ENCODE measurements around the gene ATP13A2.

ATP13A2 gene

GRCh38 chr1:17004466-17005364 lies 7.0 kb downstream of the ATP13A2 start:
- no peak for DNase-seq (ENCODE audit: low read depth in 2 of 2)

- no peak for DNase-seq (ENCODE audit: low read depth in 2 of 2)
These were observed 9.2 kb downstream of the ATP13A2 start for GRCh38 chr1:17002524-17002902.

GRCh38 chr1:17001760-17002523 lies 9.8 kb downstream of the ATP13A2 start:
- DNase-seq (ENCODE audit: low read depth in 2 of 2), result no peak

- DNase-seq (ENCODE audit: low read depth in 2 of 2), result no peak
These were observed 11.9 kb downstream of the ATP13A2 start for GRCh38 chr1:16999863-17000262.

- DNase-seq (ENCODE audit: low read depth in 2 of 2), result no peak
These were observed 13.1 kb downstream of the ATP13A2 start for GRCh38 chr1:16998589-16998988.

- DNase-seq (ENCODE audit: low read depth in 2 of 2), result no peak
These were observed 14.9 kb downstream of the ATP13A2 start for GRCh38 chr1:16996845-16997244.

- DNase-seq (ENCODE audit: low read depth in 2 of 2), result no peak
These were observed 18.1 kb downstream of the ATP13A2 start for GRCh38 chr1:16993521-16994038.

GRCh38 chr1:16992675-16993074 lies 19.1 kb downstream of the ATP13A2 start:
- DNase-seq (ENCODE audit: low read depth in 2 of 2), result no peak

- DNase-seq (ENCODE audit: low read depth in 2 of 2), result no peak
These were observed 19.6 kb downstream of the ATP13A2 start for GRCh38 chr1:16992102-16992501.

- DNase-seq (ENCODE audit: low read depth in 2 of 2), result no peak
These were observed 20.2 kb downstream of the ATP13A2 start for GRCh38 chr1:16991571-16991970.

- DNase-seq (ENCODE audit: low read depth in 2 of 2), result no peak
These were observed 21.9 kb downstream of the ATP13A2 start for GRCh38 chr1:16989676-16990391.

- no peak for DNase-seq (ENCODE audit: low read depth in 2 of 2)
These were observed 23.5 kb downstream of the ATP13A2 start for GRCh38 chr1:16988210-16988609.

GRCh38 chr1:16986962-16987361 lies 24.8 kb downstream of the ATP13A2 start:
- DNase-seq (ENCODE audit: low read depth in 2 of 2), result no peak

- DNase-seq (ENCODE audit: low read depth in 2 of 2), result no peak
These were observed 25.2 kb downstream of the ATP13A2 start for GRCh38 chr1:16986560-16986959.

GRCh38 chr1:16986113-16986512 lies 25.6 kb downstream of the ATP13A2 start:
- DNase-seq (ENCODE audit: low read depth in 2 of 2), result no peak

GRCh38 chr1:16984717-16985116 lies 27.0 kb downstream of the ATP13A2 start:
- no peak for DNase-seq (ENCODE audit: low read depth in 2 of 2)

GRCh38 chr1:16983649-16984048 lies 28.1 kb downstream of the ATP13A2 start:
- DNase-seq (ENCODE audit: low read depth in 2 of 2), result no peak

GRCh38 chr1:16982902-16983301 lies 28.8 kb downstream of the ATP13A2 start:
- no peak for DNase-seq (ENCODE audit: low read depth in 2 of 2)

- no peak for DNase-seq (ENCODE audit: low read depth in 2 of 2)
These were observed 30.4 kb downstream of the ATP13A2 start for GRCh38 chr1:16981269-16981849.

- DNase-seq (ENCODE audit: low read depth in 2 of 2), result no peak
These were observed 31.1 kb downstream of the ATP13A2 start, which contains the start of gene MFAP2 for GRCh38 chr1:16980473-16981268. MFAP2 (minus strand) TSS chr1:16980620; CDS start chr1:16978273, 2,347 bp downstream.

Measured in stimulated activated CD8-positive, alpha-beta memory T cell treated with anti-CD3 and anti-CD28 coated beads, Interleukin-7, amount 100 ng/mL, for 1 hour (primary cell).